Inferior parietal cortex (tissue), 1 donor: ENCODE measurements around the gene SLC24A3.
"Not testable (repeated sequence)": the region's sequence is repeated elsewhere in the genome, so short reads cannot be mapped to it uniquely, and the experiment has no call there.

Experiments
- DNase-seq: peaks from one replicate; pipeline ENCODE4 v3.0.0-alpha.2; 2016; ENCODE audit errors: extremely low spot score

The SLC24A3 gene

GRCh38 chr20:19740512-19740911 is 528.1 kb downstream of the SLC24A3 start:
- DNase-seq: no peak

GRCh38 chr20:19741924-19742323 is 529.5 kb downstream of the SLC24A3 start:
- DNase-seq: no peak

- DNase-seq: no peak
Observed at GRCh38 chr20:19742974-19743639, 530.7 kb downstream of the SLC24A3 start.

GRCh38 chr20:19743640-19743995 is 531.2 kb downstream of the SLC24A3 start:
- DNase-seq: no peak

- no peak for DNase-seq
Observed at GRCh38 chr20:19745106-19745505, 532.7 kb downstream of the SLC24A3 start.

- no peak for DNase-seq
Observed at GRCh38 chr20:19745584-19745983, 533.1 kb downstream of the SLC24A3 start.

- DNase-seq: no peak
Observed at GRCh38 chr20:19746396-19746795, 534.0 kb downstream of the SLC24A3 start.

GRCh38 chr20:19747903-19748302 is 535.5 kb downstream of the SLC24A3 start:
- no peak for DNase-seq

GRCh38 chr20:19748681-19749080 is 536.2 kb downstream of the SLC24A3 start:
- no peak for DNase-seq

- no peak for DNase-seq
Observed at GRCh38 chr20:19749618-19750071, 537.2 kb downstream of the SLC24A3 start.

GRCh38 chr20:19750101-19750606 is 537.7 kb downstream of the SLC24A3 start:
- no peak for DNase-seq

- DNase-seq: no peak
Observed at GRCh38 chr20:19750907-19751636, 538.6 kb downstream of the SLC24A3 start.

GRCh38 chr20:19754201-19754600 is 541.8 kb downstream of the SLC24A3 start:
- DNase-seq: not testable (repeated sequence)

- no peak for DNase-seq
Observed at GRCh38 chr20:19756761-19757486, 544.5 kb downstream of the SLC24A3 start.

- no peak for DNase-seq
Observed at GRCh38 chr20:19757487-19758132, 545.2 kb downstream of the SLC24A3 start.

GRCh38 chr20:19758133-19758500 is 545.7 kb downstream of the SLC24A3 start, which contains the start of gene RIN2:
TSS of gene RIN2 (plus strand) at chr20:19758258. CDS start at chr20:19889602, 131,344 bp downstream.
- DNase-seq: no peak

- no peak for DNase-seq
Observed at GRCh38 chr20:19758501-19759331, 546.3 kb downstream of the SLC24A3 start.

- no peak for DNase-seq
Observed at GRCh38 chr20:19760371-19760721, 547.9 kb downstream of the SLC24A3 start.

GRCh38 chr20:19761326-19761725 is 548.9 kb downstream of the SLC24A3 start:
- DNase-seq: no peak

- DNase-seq: no peak
Observed at GRCh38 chr20:19761841-19762240, 549.4 kb downstream of the SLC24A3 start.

GRCh38 chr20:19764207-19764606 is 551.8 kb downstream of the SLC24A3 start:
- DNase-seq: no peak
